Transverse colon (tissue), 4 donors: ENCODE measurements around the gene EIF2AK2. TPM values are rescaled to one million over a fixed set of nuclear protein-coding genes. Genes with fewer than 3 reads are reported as not detected.

ENCODE experiments used
- DNase-seq: peaks from one replicate; pipeline ENCODE4 v3.0.0-alpha.2; 2019
- H3K27ac ChIP-seq, 4 donors: fragments of 200-600 bp; sonication (generic); 2 replicates each; pipeline ENCODE4 v1.5.1; 2016 to 2018; ENCODE audit warnings: inconsistent platforms in 4 of 4
- H3K27me3 ChIP-seq: fragments of 200-600 bp; sonication (generic); 2 replicates; pipeline ENCODE4 v1.5.1; 2017; ENCODE audit warnings: inconsistent platforms
- H3K36me3 ChIP-seq, 4 donors: fragments of 200-600 bp; sonication (generic); 2 replicates each; pipeline ENCODE4 v1.5.1; 2017 to 2019; ENCODE audit warnings: inconsistent platforms in 4 of 4
- H3K4me1 ChIP-seq, 4 donors: fragments of 200-600 bp; sonication (generic); 2 replicates each; pipeline ENCODE4 v1.5.1; 2017 to 2020; ENCODE audit warnings: inconsistent platforms in 4 of 4
- H3K4me3 ChIP-seq, 4 donors: fragments of 200-600 bp; sonication (generic); 1 replicate in 1 of 4; 2 replicates in 3 of 4; pipeline versions ENCODE4 v1.5.1 to v1.6.1; 2017 to 2019; ENCODE audit warnings: inconsistent platforms in 4 of 4
- H3K9me3 ChIP-seq, 2 donors: fragments of 200-600 bp; sonication (generic); 2 replicates each; pipeline ENCODE4 v1.5.1; 2017 to 2019; ENCODE audit warnings: inconsistent platforms in 2 of 2
- CTCF ChIP-seq, 5 experiments: fragments of 200-600 bp in 3 of 5; fragments of 450-650 bp in 2 of 5; sonication (generic) in 3 of 5; IDR thresholded peaks; 1 replicate in 2 of 5; 2 replicates in 3 of 5; pipeline ENCODE4 v1.5.1; 2016 to 2017; ENCODE audit warnings: antibody characterized with exemption in 5 of 5, inconsistent platforms in 3 of 5, mild to moderate bottlenecking in 2 of 5, moderate library complexity in 1 of 5
- EP300 ChIP-seq: sonication (generic); formaldehyde crosslinking; IDR thresholded peaks from one replicate; pipeline ENCODE4 v1.6.1; 2017; ENCODE audit warnings: antibody characterized with exemption, low read depth
- POLR2A ChIP-seq: fragments of 450-650 bp; IDR thresholded peaks from one replicate; pipeline ENCODE4 v1.6.1; 2016; ENCODE audit warnings: antibody characterized with exemption, mild to moderate bottlenecking, moderate library complexity
- POLR2AphosphoS5 ChIP-seq, 3 donors: sonication (generic); formaldehyde crosslinking; IDR thresholded peaks; one replicate each; pipeline ENCODE4 v1.6.1; 2016; ENCODE audit warnings: antibody characterized with exemption in 3 of 3
- WGBS, 2 donors: methylation state at CpG; one replicate each; pipeline ENCODE4 v1.1.5; 2018; ENCODE audit warnings: low coverage in 1 of 2; 5-methylcytosine and 5-hydroxymethylcytosine counted together
- in situ Hi-C, 4 donors: fragments of 200-750 bp; cut with MboI; loops; one replicate each; pipeline versions ENCODE4 v1.15.0 to v1.15.1; 2017; ENCODE audit warnings: low sequenced_read_pairs in 3 of 4, low pct_ligation_motif_present in 1 of 4, low pct_unique_long_range_greater_than_20kb in 1 of 4
- intact Hi-C: fragments of 100-400 bp; cut with DNase I; formaldehyde crosslinking; loops from one replicate; pipeline ENCODE4 v1.15.1; 2023; ENCODE audit warnings: low total_unique reads
- total RNA-seq, 4 donors: library from RNA; depleted of rRNA; stranded (reverse); fragments of >200 nt; gene quantifications; one replicate each; pipeline ENCODE4 v1.1.0, GENCODE V29; 2016

The EIF2AK2 gene
- total RNA-seq, 4 donors from 2014 or later = 19.5 to 63.2 (median 25.8) TPM

DNA sequence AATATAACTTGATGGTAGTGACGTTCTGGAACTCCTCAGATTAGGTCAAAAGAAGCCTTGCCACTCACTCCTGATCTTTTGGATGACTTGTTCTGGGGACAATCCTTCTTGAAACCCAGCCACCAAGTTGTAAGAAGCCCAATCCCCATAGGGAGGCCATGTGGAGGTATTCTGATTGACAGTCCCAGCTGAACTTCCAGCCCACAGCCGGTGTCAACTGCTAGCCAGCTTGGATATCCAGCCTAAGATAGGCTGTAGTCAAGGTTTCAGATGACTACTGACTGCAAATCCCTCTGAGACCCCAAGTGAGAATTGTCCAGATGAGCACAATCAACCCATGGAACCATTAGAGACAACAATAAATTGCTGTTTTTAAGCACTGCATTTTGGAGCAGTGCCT, 31.4 kb downstream of the EIF2AK2 start:
- no peak overlapping the region for H3K27ac ChIP-seq
- no peak overlapping the region for H3K4me3 ChIP-seq
- no peaks in the 10 kb centered on the region for H3K4me1 ChIP-seq
- intact Hi-C loops (no loop called here), in situ Hi-C loops (no loop called here)
- no peaks in the 10 kb centered on the region for H3K9me3 ChIP-seq
- no peak for DNase-seq
- peaks cover 0 to 36% (median 7%) of the 10 kb centered on the region in 4 donors for H3K36me3 ChIP-seq
- H3K27me3 ChIP-seq = no peaks in the 10 kb centered on the region
- WGBS, 2 donors = 83 to 98% methylated on average over 1 to 2 of the region's 2 CpGs
- TF ChIP-seq EP300 = no peak
- no peak for TF ChIP-seq POLR2A
- TF ChIP-seq CTCF (IDR thresholded peaks at IDR 0.05) = no peak
- TF ChIP-seq POLR2AphosphoS5 (IDR thresholded peaks at IDR 0.05) = no peak

DNA sequence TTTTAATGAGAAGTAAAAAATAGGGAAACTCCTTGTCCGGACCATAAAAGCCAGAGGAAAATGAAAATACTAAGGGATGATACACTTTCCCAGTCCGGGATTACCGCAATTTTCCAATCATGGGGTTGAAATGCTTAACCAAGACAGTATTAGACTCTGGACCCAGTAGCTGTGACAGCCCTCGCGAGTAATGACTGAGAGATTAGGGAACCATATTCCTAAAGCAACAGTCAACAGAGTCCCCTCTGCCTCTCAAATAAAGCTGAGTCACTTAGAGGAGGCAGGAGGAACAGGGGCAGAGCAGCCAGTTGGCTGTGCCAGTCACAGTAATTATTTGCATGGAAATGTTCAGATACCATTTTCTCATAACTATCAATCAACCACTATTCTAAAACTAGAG, 37.6 kb downstream of the EIF2AK2 start:
- no peak for DNase-seq
- Histone ChIP-seq H3K4me1 (no peaks in the 10 kb centered on the region), H3K27ac (no peak overlapping the region), H3K4me3 (no peak overlapping the region), H3K9me3 (no peaks in the 10 kb centered on the region), H3K36me3 (peaks cover 0 to 48% (median 11%) of the 10 kb centered on the region in 4 donors), H3K27me3 (no peaks in the 10 kb centered on the region)
- 93 to 100% methylated on average over 4 to 5 of the region's 5 CpGs for WGBS, 2 donors
- intact Hi-C loops = no loop called here
- in situ Hi-C loops = no loop called here
- TF ChIP-seq EP300 = no peak

DNA sequence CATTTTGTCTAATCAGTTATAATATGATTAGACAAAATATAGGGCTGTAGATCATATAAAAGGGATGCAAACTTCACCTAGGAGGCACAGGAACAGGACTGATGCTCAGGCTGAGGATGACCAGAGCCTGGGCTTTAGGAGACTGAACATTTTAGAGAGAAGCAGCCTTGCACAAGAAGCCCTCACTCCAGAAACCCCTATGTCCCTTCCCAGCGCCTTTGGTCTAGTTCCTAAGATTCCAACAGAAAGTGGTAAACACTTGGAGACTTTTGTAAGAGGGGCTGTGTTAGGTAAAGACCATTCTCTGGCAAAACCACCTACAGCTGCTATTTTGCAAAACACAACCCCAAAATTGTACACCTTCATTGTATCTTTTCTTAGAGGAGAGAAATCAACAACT, 39.2 kb downstream of the EIF2AK2 start:
- Histone ChIP-seq H3K36me3 (peaks cover 0 to 50% (median 11%) of the 10 kb centered on the region in 4 donors), H3K9me3 (no peaks in the 10 kb centered on the region), H3K27me3 (no peaks in the 10 kb centered on the region), H3K4me1 (no peaks in the 10 kb centered on the region), H3K4me3 (no peak overlapping the region), H3K27ac (no peak overlapping the region)
- in situ Hi-C loops (no loop called here), intact Hi-C loops (no loop called here)
- 81 to 100% methylated on average over 1 of the region's 1 CpG for WGBS, 2 donors
- TF ChIP-seq POLR2AphosphoS5 (IDR thresholded peaks at IDR 0.05) (no peak), EP300 (no peak), POLR2A (no peak), CTCF (IDR thresholded peaks at IDR 0.05) (no peak)
- DNase-seq = no peak

GRCh38 chr2:37111958-37112357, 44.8 kb downstream of the EIF2AK2 start:
- Histone ChIP-seq H3K9me3 (no peaks in the 10 kb centered on the region), H3K36me3 (peaks cover 0 to 54% (median 7%) of the 10 kb centered on the region in 4 donors), H3K27ac (no peak overlapping the region), H3K4me1 (no peaks in the 10 kb centered on the region), H3K27me3 (no peaks in the 10 kb centered on the region), H3K4me3 (no peak overlapping the region)
- no peak for DNase-seq
- intact Hi-C loops = no loop called here
- in situ Hi-C loops = no loop called here
- TF ChIP-seq EP300 = no peak
- no peak for TF ChIP-seq POLR2A
- TF ChIP-seq CTCF (IDR thresholded peaks at IDR 0.05) = no peak
- no peak for TF ChIP-seq POLR2AphosphoS5 (IDR thresholded peaks at IDR 0.05)
- WGBS, 2 donors = 100% methylated on average over 1 to 2 of the region's 2 CpGs
